Pons (tissue), 1 donor: ENCODE measurements around the gene DDC.

Experiments used
- DNase-seq: peaks from one replicate; pipeline ENCODE4 v3.0.0-alpha.2; 2016; ENCODE audit warnings: low spot score

Gene DDC

GRCh38 chr7:50564640-50565558 is at the start of gene DDC:
Gene DDC (minus strand): TSS chr7:50565405. CDS start chr7:50544085, 21,320 bp downstream.
- no peak for DNase-seq

- DNase-seq = no peak
Observed at GRCh38 chr7:50613473-50613872, 48.3 kb upstream of the DDC start.

- DNase-seq = no peak
Observed at GRCh38 chr7:50612704-50613103, 47.5 kb upstream of the DDC start.

- DNase-seq = no peak
Observed at GRCh38 chr7:50610521-50611277, 45.5 kb upstream of the DDC start.

GRCh38 chr7:50608196-50608906 is 43.1 kb upstream of the DDC start:
- no peak for DNase-seq

- no peak for DNase-seq
Observed at GRCh38 chr7:50607524-50608125, 42.4 kb upstream of the DDC start.

GRCh38 chr7:50605059-50605458 is 39.9 kb upstream of the DDC start:
- no peak for DNase-seq

GRCh38 chr7:50603287-50603686 is 38.1 kb upstream of the DDC start:
- DNase-seq = no peak

- no peak for DNase-seq
Observed at GRCh38 chr7:50599385-50599784, 34.2 kb upstream of the DDC start.

GRCh38 chr7:50598460-50599343 is 33.5 kb upstream of the DDC start:
- DNase-seq = no peak

- no peak for DNase-seq
Observed at GRCh38 chr7:50596484-50596883, 31.3 kb upstream of the DDC start.

GRCh38 chr7:50595491-50596102 is 30.4 kb upstream of the DDC start:
- peak; percentile 77 for DNase-seq

- no peak for DNase-seq
Observed at GRCh38 chr7:50594734-50595485, 29.7 kb upstream of the DDC start.

- DNase-seq = no peak
Observed at GRCh38 chr7:50594136-50594535, 28.9 kb upstream of the DDC start.

- DNase-seq = no peak
Observed at GRCh38 chr7:50592940-50593339, 27.7 kb upstream of the DDC start.

GRCh38 chr7:50591480-50592438 is 26.6 kb upstream of the DDC start:
- DNase-seq = no peak

GRCh38 chr7:50591098-50591479 is 25.9 kb upstream of the DDC start:
- no peak for DNase-seq

- DNase-seq = no peak
Observed at GRCh38 chr7:50590535-50590934, 25.3 kb upstream of the DDC start.

GRCh38 chr7:50589364-50589763 is 24.2 kb upstream of the DDC start:
- DNase-seq = no peak
